Activated CD8-positive, alpha-beta T cell treated with anti-CD3 and anti-CD28 coated beads, Interleukin-2, amount 10 ng/mL, durations not matched to agents 7 days and 5 days (primary cell): ENCODE results near the gene ADAMTS17. TPM values are rescaled to one million over a fixed set of nuclear protein-coding genes. Genes with fewer than 3 reads are reported as not detected.

Source experiments
- ATAC-seq: fragments of 150-1000 bp; cut with Tn5 transposase; one replicate; pipeline ENCODE4 v1.10.0; 2021; ENCODE audit warnings: moderate library complexity
- CTCF ChIA-PET: fragments of 350-600 bp; sonication (Branson Sonifier 250); formaldehyde crosslinking; loops from one replicate; lab custom pipeline; 2021; ENCODE audit warnings: antibody characterized with exemption; lab: Charles Lee
- POLR2A ChIA-PET: fragments of 350-600 bp; sonication (Branson Sonifier 250); formaldehyde crosslinking; loops from one replicate; lab custom pipeline; 2021; ENCODE audit warnings: antibody characterized with exemption; lab: Charles Lee
- DNase-seq: peaks from one replicate; pipeline ENCODE4 v3.0.0-alpha.2; 2020
- H3K27ac Mint-ChIP-seq: one replicate; pipeline ENCODE4 v1.8.0; 2021; ENCODE audit warnings: mild to moderate bottlenecking, mixed read lengths
- H3K27me3 Mint-ChIP-seq: one replicate; pipeline ENCODE4 v1.8.0; 2021; ENCODE audit warnings: low read depth, mixed read lengths
- H3K36me3 Mint-ChIP-seq: one replicate; pipeline ENCODE4 v1.8.0; 2021; ENCODE audit warnings: low read depth, mixed read lengths
- H3K4me1 Mint-ChIP-seq: one replicate; pipeline ENCODE4 v1.8.0; 2021; ENCODE audit warnings: low read depth, mixed read lengths
- H3K4me3 Mint-ChIP-seq: one replicate; pipeline ENCODE4 v1.8.0; 2021; ENCODE audit warnings: mild to moderate bottlenecking, mixed read lengths
- H3K9me3 Mint-ChIP-seq: one replicate; pipeline ENCODE4 v1.8.0; 2022; ENCODE audit warnings: mixed read lengths; ENCODE audit not compliant: insufficient read depth
- total RNA-seq, 2 experiments: library from RNA; stranded (reverse); gene quantifications; one replicate each; pipeline ENCODE4 v1.2.3, GENCODE V29; 2021

Gene ADAMTS17
- total RNA-seq, 2 experiments from 2014 or later, result 5.1 to 6.0 TPM

DNA sequence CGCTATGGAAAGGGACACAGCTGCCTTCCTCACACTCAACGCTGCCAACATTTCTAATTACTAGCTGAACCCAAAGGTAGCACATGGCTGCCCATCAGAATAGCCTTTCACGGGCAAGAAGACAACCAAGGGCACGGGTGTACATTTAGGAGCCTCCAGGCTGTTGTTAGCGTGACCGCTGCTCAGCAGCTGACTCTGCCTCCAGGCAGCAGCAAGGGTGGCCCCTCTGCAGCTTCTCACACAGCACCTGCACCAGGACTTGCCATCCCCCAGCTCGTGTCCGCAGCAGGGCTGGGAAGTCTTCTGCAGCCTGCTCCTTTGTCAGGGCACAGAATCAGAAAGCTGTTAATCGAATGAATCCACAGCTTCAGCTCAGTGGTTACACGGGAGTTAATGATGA is 146.8 kb downstream of the ADAMTS17 start:
- ATAC-seq, result no peak
- peaks cover 5% of the 10 kb centered on the region for H3K27me3 Mint-ChIP-seq
- H3K4me3 Mint-ChIP-seq, result no peak overlapping the region
- no peaks in the 10 kb centered on the region for H3K4me1 Mint-ChIP-seq
- POLR2A ChIA-PET, result no interaction called here
- DNase-seq, result no peak
- H3K36me3 Mint-ChIP-seq, result no peaks in the 10 kb centered on the region
- CTCF ChIA-PET, result interaction anchor here (1.3 kb wide), 1 partner anchor 155 kb away, joined by 4 read pairs; no protein-coding TSS in a partner anchor
- H3K9me3 Mint-ChIP-seq, result no peaks in the 10 kb centered on the region
- no peak overlapping the region for H3K27ac Mint-ChIP-seq

DNA sequence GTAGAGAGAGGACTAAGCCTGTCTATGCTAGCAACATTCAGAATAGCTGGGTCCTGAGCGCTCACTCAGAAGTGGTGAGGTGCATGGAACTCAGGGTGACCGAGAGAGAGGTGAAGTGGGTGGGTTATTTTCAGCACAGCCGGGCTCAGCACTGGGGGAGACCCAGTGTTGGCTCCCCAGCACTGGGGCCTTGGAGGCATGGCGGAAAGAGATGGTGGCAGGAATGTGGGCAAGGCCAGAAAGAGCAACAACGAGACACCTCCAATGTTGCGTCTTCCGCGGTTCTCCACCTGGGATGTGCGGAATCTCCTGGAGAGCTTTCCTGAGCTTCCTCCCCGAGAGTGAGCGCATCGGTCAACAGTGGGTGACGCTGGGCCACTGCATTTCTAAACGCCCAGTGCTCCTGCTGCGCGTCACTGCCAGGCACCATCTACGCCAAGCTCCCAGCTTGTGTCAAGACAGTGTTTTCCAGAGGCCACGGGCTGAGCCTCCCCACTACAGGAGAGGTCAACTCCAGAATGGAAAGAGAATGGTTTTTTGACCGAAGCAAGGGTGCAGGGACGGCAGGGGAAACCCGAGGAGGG is 148.4 kb downstream of the ADAMTS17 start:
- peaks cover 5% of the 10 kb centered on the region for H3K27me3 Mint-ChIP-seq
- no peak overlapping the region for H3K27ac Mint-ChIP-seq
- ATAC-seq, result no peak
- H3K4me1 Mint-ChIP-seq, result no peaks in the 10 kb centered on the region
- no peaks in the 10 kb centered on the region for H3K36me3 Mint-ChIP-seq
- ChIA-PET CTCF (no interaction called here), POLR2A (interaction anchor here (1.1 kb wide), 1 partner anchor 9 kb away, joined by 3 read pairs; no protein-coding TSS in a partner anchor)
- no peaks in the 10 kb centered on the region for H3K9me3 Mint-ChIP-seq
- no peak overlapping the region for H3K4me3 Mint-ChIP-seq
- DNase-seq, result no peak

DNA sequence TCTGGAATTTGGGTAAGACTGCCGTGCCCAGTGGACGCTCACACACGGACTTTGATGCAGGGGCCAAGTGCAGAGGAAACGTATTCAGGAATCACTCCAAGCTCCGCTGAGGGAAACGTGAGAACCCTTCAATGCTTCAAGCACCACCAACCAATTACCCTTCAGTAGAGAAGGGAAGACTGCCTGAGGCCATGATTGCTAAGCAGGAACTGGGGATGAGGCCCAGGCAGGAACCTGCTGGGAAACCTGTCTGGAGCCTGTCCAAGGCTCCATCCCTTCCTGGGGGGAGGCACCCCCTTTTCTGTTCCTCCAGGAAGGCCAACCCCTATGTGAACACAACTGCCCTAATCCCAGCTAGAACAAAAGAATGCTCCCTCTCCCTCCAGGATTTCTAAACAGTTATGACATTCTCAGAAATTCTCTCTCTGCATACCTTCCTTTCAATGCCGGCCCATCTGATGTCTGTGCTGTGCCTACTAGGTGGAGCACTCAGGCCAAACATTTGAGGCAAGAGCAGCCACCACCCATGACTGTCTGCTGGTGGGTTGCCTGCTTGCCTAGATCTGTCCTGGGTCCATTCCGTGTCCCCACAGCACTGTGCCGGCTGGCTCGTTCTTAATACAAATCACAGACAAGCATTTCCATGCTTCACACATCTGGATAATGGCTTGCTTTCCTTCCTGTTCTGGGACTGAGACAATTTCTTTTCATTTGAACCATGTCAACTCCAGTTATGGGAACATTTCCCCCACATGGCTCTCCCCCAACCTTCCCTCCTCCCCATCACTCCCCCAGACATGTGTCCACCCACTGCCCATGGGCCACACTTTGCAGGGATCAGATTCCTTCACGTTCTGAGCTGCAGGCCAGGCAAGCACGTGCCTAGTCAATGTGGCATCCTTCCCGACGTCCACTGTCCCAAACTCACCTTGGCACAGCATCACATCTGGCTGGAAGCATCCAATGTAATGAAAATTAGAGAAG is 149.4 kb downstream of the ADAMTS17 start:
- ChIA-PET CTCF (no interaction called here), POLR2A (interaction anchor here (1.1 kb wide), 1 partner anchor 10 kb away, joined by 3 read pairs; no protein-coding TSS in a partner anchor)
- no peaks in the 10 kb centered on the region for H3K4me1 Mint-ChIP-seq
- H3K9me3 Mint-ChIP-seq, result no peaks in the 10 kb centered on the region
- no peak for ATAC-seq
- no peak for DNase-seq
- no peaks in the 10 kb centered on the region for H3K36me3 Mint-ChIP-seq
- H3K4me3 Mint-ChIP-seq, result no peak overlapping the region
- no peak overlapping the region for H3K27ac Mint-ChIP-seq
- peaks cover 4% of the 10 kb centered on the region for H3K27me3 Mint-ChIP-seq

DNA sequence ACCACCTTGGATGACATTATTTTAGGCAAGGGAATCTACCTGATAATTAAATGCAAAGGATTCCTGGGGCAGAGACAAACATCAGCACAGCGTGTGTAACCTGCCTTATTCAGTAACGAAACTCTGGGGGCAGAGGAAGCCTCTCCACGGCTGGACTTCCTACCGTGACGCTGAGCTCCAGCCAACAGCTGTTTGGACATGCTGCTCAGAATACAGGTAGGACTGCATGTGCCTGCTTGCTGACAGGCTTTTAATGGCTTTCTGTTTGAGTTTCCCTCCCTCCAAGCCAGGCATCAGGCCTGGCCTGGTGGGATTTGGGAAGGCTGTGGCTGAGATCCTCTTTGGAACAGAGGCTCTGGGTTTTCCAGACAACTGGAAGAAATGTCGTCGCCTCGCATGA is 150.6 kb downstream of the ADAMTS17 start:
- POLR2A ChIA-PET, result no interaction called here
- Mint-ChIP-seq H3K36me3 (no peaks in the 10 kb centered on the region), H3K4me1 (no peaks in the 10 kb centered on the region), H3K4me3 (no peak overlapping the region), H3K9me3 (no peaks in the 10 kb centered on the region), H3K27ac (no peak overlapping the region), H3K27me3 (no peaks in the 10 kb centered on the region)
- CTCF ChIA-PET, result interaction anchor here (0.9 kb wide), 1 partner anchor 148 kb away, joined by 3 read pairs; no protein-coding TSS in a partner anchor
- ATAC-seq (no peak), DNase-seq (no peak)

DNA sequence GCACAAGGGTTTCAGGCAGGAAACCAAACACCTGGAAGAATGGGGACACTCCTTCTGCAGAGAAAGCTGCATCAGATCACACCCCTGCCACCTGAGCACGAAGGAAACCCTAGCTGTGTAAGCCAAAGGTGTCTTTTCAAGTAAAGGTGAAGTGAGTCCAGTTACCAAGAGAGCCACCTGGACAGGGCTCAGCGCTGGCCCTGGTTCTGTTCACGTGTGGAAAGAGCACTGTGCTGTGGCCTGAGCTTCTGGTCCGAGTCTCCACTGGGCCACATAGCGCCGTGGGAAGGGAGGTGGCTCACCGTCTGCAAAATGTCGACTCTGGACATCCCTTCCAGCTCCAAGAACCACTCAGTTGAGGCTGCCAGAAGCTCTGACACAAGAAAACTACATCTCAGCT is 151.1 kb downstream of the ADAMTS17 start:
- ChIA-PET POLR2A (no interaction called here), CTCF (interaction anchor here (0.9 kb wide), 1 partner anchor 148 kb away, joined by 3 read pairs; no protein-coding TSS in a partner anchor)
- no peaks in the 10 kb centered on the region for H3K36me3 Mint-ChIP-seq
- ATAC-seq (no peak), DNase-seq (no peak)
- H3K4me3 Mint-ChIP-seq, result no peak overlapping the region
- H3K27ac Mint-ChIP-seq, result no peak overlapping the region
- H3K4me1 Mint-ChIP-seq, result no peaks in the 10 kb centered on the region
- H3K9me3 Mint-ChIP-seq, result no peaks in the 10 kb centered on the region
- no peaks in the 10 kb centered on the region for H3K27me3 Mint-ChIP-seq

DNA sequence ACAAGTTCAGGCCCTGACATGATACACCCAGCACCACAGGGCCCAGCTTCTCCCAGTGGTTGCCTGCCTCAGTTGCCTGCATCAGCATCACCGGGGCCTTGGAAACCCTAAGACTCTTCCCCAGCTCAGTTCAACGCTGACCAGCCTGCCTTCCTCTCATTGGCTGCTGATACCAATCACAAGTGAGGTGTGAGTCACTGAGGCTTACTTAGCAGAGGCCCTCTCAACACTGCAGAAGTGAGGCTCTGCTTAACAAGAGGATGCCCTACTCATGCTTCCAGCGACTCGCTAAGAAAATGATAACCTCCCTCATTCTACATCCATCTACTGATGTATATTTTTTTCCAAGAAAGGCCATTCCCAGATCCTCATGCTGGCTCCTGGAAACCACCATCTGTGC is 151.9 kb downstream of the ADAMTS17 start:
- H3K27ac Mint-ChIP-seq, result no peak overlapping the region
- H3K4me3 Mint-ChIP-seq, result no peak overlapping the region
- ChIA-PET POLR2A (no interaction called here), CTCF (no interaction called here)
- H3K4me1 Mint-ChIP-seq, result no peaks in the 10 kb centered on the region
- H3K36me3 Mint-ChIP-seq, result no peaks in the 10 kb centered on the region
- no peaks in the 10 kb centered on the region for H3K9me3 Mint-ChIP-seq
- H3K27me3 Mint-ChIP-seq, result no peaks in the 10 kb centered on the region
- DNase-seq (no peak), ATAC-seq (no peak)

DNA sequence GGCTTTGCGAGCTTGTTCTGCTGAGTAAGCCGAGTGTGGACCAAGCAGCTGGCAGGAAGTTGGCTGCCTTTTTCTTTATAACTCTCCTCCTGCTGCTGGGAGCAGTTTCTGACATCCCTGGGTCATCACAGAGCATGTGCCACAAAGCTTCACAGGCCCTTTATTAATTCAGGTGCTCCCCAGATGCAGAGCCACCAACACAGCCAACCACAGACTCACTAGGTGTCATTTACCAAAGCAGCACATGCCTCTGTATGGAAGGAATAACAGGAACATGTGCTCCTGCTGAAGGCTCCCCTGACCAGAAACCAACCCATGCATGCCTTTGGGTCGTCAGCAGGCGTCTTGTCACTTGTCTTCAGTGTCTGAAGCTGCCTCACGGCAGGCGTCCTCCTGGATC is 152.5 kb downstream of the ADAMTS17 start:
- ChIA-PET POLR2A (interaction anchor here (0.5 kb wide), 1 partner anchor 21 kb away, joined by 3 read pairs; no protein-coding TSS in a partner anchor), CTCF (no interaction called here)
- Mint-ChIP-seq H3K4me3 (no peak overlapping the region), H3K27me3 (no peaks in the 10 kb centered on the region), H3K27ac (no peak overlapping the region), H3K36me3 (no peaks in the 10 kb centered on the region), H3K9me3 (no peaks in the 10 kb centered on the region), H3K4me1 (no peaks in the 10 kb centered on the region)
- no peak for DNase-seq
- no peak for ATAC-seq

DNA sequence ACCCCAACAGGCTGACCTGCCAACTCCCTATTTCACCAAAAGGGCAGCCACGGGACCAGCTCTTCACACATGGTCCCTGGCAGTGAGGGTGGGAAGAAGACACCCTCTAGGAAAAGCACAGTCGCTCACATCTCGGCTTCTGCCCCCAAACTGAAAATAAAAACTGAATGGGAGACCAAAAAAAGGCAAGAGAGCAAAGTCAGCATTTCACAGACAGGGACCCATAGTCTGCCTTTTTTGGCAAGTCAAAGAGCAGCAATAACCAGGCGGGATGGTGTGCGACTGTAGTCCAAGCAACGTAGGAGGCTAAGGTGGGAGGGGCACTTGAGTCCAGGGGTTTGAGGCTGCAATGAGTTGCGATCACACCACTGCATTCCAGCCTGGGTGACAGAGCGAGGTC is 154.1 kb downstream of the ADAMTS17 start:
- Mint-ChIP-seq H3K27ac (no peak overlapping the region), H3K27me3 (no peaks in the 10 kb centered on the region), H3K36me3 (no peaks in the 10 kb centered on the region), H3K9me3 (no peaks in the 10 kb centered on the region), H3K4me1 (no peaks in the 10 kb centered on the region), H3K4me3 (no peak overlapping the region)
- ChIA-PET POLR2A (no interaction called here), CTCF (no interaction called here)
- no peak for DNase-seq
- ATAC-seq, result no peak

DNA sequence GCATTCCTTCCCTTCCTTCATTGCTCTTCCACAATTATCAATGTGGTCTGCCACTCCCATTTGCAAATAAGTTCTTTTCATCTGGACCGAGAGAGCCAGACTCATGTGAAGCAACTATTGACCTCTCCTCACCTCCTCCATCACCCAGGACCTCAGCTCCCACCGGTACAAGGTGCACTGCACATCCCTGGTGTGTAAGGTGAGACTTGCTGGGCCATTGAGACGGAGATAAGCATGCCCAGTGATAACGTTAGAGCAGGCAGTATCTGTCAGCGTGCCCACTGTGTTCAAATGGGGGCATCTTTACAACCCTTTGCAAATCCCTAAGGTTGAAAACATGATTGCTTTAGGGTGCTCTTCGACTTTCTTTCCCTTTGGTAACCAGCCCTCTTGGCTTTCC is 154.8 kb downstream of the ADAMTS17 start:
- H3K4me1 Mint-ChIP-seq, result no peaks in the 10 kb centered on the region
- H3K27ac Mint-ChIP-seq, result no peak overlapping the region
- ATAC-seq (no peak), DNase-seq (no peak)
- ChIA-PET CTCF (no interaction called here), POLR2A (no interaction called here)
- H3K27me3 Mint-ChIP-seq, result no peaks in the 10 kb centered on the region
- no peaks in the 10 kb centered on the region for H3K36me3 Mint-ChIP-seq
- no peaks in the 10 kb centered on the region for H3K9me3 Mint-ChIP-seq
- H3K4me3 Mint-ChIP-seq, result no peak overlapping the region

DNA sequence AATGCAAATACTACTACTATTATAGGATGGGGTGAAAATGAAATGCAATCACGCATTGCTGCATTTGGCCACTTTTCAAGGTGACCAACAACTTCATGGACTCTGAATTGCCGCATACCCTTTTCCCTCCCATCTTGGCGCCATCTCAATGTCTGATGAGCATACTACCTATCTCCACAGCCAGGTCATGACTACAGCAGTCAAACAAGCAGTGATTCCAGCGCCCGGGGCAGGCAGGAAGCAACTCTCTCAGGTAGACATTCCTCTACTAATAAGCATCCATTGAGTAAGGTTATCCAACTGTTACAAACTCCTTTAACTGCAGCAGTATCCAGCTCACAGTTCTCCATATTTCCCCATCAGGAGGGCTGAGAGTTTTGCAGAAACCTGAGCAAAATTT is 155.4 kb downstream of the ADAMTS17 start:
- Mint-ChIP-seq H3K4me1 (no peaks in the 10 kb centered on the region), H3K27ac (no peak overlapping the region), H3K27me3 (no peaks in the 10 kb centered on the region), H3K9me3 (no peaks in the 10 kb centered on the region), H3K36me3 (no peaks in the 10 kb centered on the region), H3K4me3 (no peak overlapping the region)
- DNase-seq (no peak), ATAC-seq (no peak)
- POLR2A ChIA-PET, result no interaction called here
- CTCF ChIA-PET, result no interaction called here

DNA sequence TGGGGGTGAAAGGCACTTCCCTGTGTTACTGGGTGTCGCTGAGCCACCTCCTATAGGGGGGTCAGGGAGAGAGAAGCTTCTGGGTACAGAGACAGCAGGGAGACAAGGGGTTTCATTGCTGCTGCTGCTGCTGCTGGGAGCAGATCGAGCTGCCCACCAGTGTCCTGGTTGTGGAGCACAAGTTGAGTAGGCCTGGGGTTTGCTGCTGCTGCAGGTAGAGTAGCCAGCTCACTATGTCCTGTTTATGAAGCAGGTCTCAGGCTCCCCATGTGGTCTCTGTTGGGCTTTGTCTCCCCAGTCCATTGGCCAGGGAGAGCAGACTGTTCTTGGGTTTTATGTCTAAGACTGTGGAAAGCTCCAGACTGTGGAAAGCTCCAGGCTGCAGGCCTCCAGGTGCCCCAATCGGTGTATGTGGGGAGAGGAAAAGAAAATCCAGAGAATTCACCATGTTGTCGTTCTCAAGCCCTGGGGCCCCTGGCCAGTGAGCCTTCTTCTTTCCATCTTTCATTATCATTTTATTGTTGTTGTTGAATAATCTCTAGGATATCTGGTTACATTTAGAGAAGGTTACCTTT is 157.8 kb downstream of the ADAMTS17 start:
- DNase-seq (no peak), ATAC-seq (no peak)
- no peaks in the 10 kb centered on the region for H3K36me3 Mint-ChIP-seq
- POLR2A ChIA-PET, result no interaction called here
- H3K27ac Mint-ChIP-seq, result no peak overlapping the region
- no peaks in the 10 kb centered on the region for H3K4me1 Mint-ChIP-seq
- no peak overlapping the region for H3K4me3 Mint-ChIP-seq
- peaks cover 9% of the 10 kb centered on the region for H3K27me3 Mint-ChIP-seq
- H3K9me3 Mint-ChIP-seq, result no peaks in the 10 kb centered on the region
- CTCF ChIA-PET, result no interaction called here

DNA sequence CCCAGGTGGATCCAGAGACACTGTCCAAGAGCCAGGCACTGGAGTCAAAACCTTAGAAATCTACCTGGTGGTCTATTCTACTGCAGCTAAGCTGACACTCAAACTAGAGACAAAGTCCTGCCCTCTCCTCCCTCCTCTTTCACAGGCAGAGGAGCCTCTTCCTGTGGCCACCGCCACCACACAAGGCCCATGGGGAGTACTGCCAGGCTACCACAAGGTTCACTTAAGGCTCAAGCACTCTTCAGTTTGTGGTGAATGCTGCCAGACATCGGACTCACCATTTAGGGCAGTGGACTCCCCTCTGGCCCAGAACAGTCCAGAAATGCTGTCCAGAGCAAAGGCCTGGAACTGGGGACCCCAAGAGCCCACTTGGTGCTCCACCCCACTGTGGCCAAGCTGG is 160.9 kb downstream of the ADAMTS17 start:
- ATAC-seq (no peak), DNase-seq (no peak)
- Mint-ChIP-seq H3K27me3 (peaks cover 22% of the 10 kb centered on the region), H3K9me3 (no peaks in the 10 kb centered on the region), H3K4me1 (no peaks in the 10 kb centered on the region), H3K27ac (no peak overlapping the region), H3K36me3 (no peaks in the 10 kb centered on the region), H3K4me3 (no peak overlapping the region)
- POLR2A ChIA-PET, result no interaction called here
- CTCF ChIA-PET, result no interaction called here
